Transverse colon (tissue), 4 donors: ENCODE results near the gene LMF1. TPM values are rescaled to one million over a fixed set of nuclear protein-coding genes. Genes with fewer than 3 reads are reported as not detected.

Source experiments
- DNase-seq: peaks from one replicate; pipeline ENCODE4 v3.0.0-alpha.2; 2019
- H3K27ac ChIP-seq, 4 donors: fragments of 200-600 bp; sonication (generic); 2 replicates each; pipeline ENCODE4 v1.5.1; 2016 to 2018; ENCODE audit warnings: inconsistent platforms in 4 of 4
- H3K27me3 ChIP-seq: fragments of 200-600 bp; sonication (generic); 2 replicates; pipeline ENCODE4 v1.5.1; 2017; ENCODE audit warnings: inconsistent platforms
- H3K36me3 ChIP-seq, 4 donors: fragments of 200-600 bp; sonication (generic); 2 replicates each; pipeline ENCODE4 v1.5.1; 2017 to 2019; ENCODE audit warnings: inconsistent platforms in 4 of 4
- H3K4me1 ChIP-seq, 4 donors: fragments of 200-600 bp; sonication (generic); 2 replicates each; pipeline ENCODE4 v1.5.1; 2017 to 2020; ENCODE audit warnings: inconsistent platforms in 4 of 4
- H3K4me3 ChIP-seq, 4 donors: fragments of 200-600 bp; sonication (generic); 1 replicate in 1 of 4; 2 replicates in 3 of 4; pipeline versions ENCODE4 v1.5.1 to v1.6.1; 2017 to 2019; ENCODE audit warnings: inconsistent platforms in 4 of 4
- H3K9me3 ChIP-seq, 2 donors: fragments of 200-600 bp; sonication (generic); 2 replicates each; pipeline ENCODE4 v1.5.1; 2017 to 2019; ENCODE audit warnings: inconsistent platforms in 2 of 2
- CTCF ChIP-seq, 5 experiments: fragments of 200-600 bp in 3 of 5; fragments of 450-650 bp in 2 of 5; sonication (generic) in 3 of 5; IDR thresholded peaks; 1 replicate in 2 of 5; 2 replicates in 3 of 5; pipeline ENCODE4 v1.5.1; 2016 to 2017; ENCODE audit warnings: antibody characterized with exemption in 5 of 5, inconsistent platforms in 3 of 5, mild to moderate bottlenecking in 2 of 5, moderate library complexity in 1 of 5
- EP300 ChIP-seq: sonication (generic); formaldehyde crosslinking; IDR thresholded peaks from one replicate; pipeline ENCODE4 v1.6.1; 2017; ENCODE audit warnings: antibody characterized with exemption, low read depth
- POLR2A ChIP-seq: fragments of 450-650 bp; IDR thresholded peaks from one replicate; pipeline ENCODE4 v1.6.1; 2016; ENCODE audit warnings: antibody characterized with exemption, mild to moderate bottlenecking, moderate library complexity
- POLR2AphosphoS5 ChIP-seq, 3 donors: sonication (generic); formaldehyde crosslinking; IDR thresholded peaks; one replicate each; pipeline ENCODE4 v1.6.1; 2016; ENCODE audit warnings: antibody characterized with exemption in 3 of 3
- WGBS, 2 donors: methylation state at CpG; one replicate each; pipeline ENCODE4 v1.1.5; 2018; ENCODE audit warnings: low coverage in 1 of 2; 5-methylcytosine and 5-hydroxymethylcytosine counted together
- in situ Hi-C, 4 donors: fragments of 200-750 bp; cut with MboI; loops; one replicate each; pipeline versions ENCODE4 v1.15.0 to v1.15.1; 2017; ENCODE audit warnings: low sequenced_read_pairs in 3 of 4, low pct_ligation_motif_present in 1 of 4, low pct_unique_long_range_greater_than_20kb in 1 of 4
- intact Hi-C: fragments of 100-400 bp; cut with DNase I; formaldehyde crosslinking; loops from one replicate; pipeline ENCODE4 v1.15.1; 2023; ENCODE audit warnings: low total_unique reads
- total RNA-seq, 4 donors: library from RNA; depleted of rRNA; stranded (reverse); fragments of >200 nt; gene quantifications; one replicate each; pipeline ENCODE4 v1.1.0, GENCODE V29; 2016

The LMF1 gene
- total RNA-seq, 4 donors from 2014 or later: 15.9 to 34.8 (median 19.6) TPM

- H3K4me1 ChIP-seq: peaks cover 0 to 7% (median 1%) of the 10 kb centered on the region in 4 donors
- peaks cover 83% of the 10 kb centered on the region for H3K27me3 ChIP-seq
- DNase-seq: no peak
- H3K36me3 ChIP-seq: no peaks in the 10 kb centered on the region
- in situ Hi-C loops: loop anchor here in 2 of 4 donors (25.0 kb wide), 1 partner anchor 246 kb away; the partner anchor contains the start of gene SSTR5 (in 2 of the 2)
- H3K4me3 ChIP-seq: no peak overlapping the region
- no peaks in the 10 kb centered on the region for H3K9me3 ChIP-seq
- intact Hi-C loops: no loop called here
- WGBS, 2 donors: 75 to 100% methylated on average over 1 to 15 of the region's 15 CpGs
- TF ChIP-seq POLR2AphosphoS5 (IDR thresholded peaks at IDR 0.05) (no peak), POLR2A (no peak), EP300 (no peak), CTCF (IDR thresholded peaks at IDR 0.05) (no peak)
- no peak overlapping the region for H3K27ac ChIP-seq
Measured at GRCh38 chr16:815861-816260, 154.9 kb downstream of the LMF1 start.

GRCh38 chr16:814974-815373 is 155.8 kb downstream of the LMF1 start:
- intact Hi-C loops (no loop called here), in situ Hi-C loops (loop anchor here in 2 of 4 donors (25.0 kb wide), 1 partner anchor 247 kb away; the partner anchor contains the start of gene SSTR5 (in 2 of the 2))
- Histone ChIP-seq H3K27ac (no peak overlapping the region), H3K27me3 (peaks cover 78% of the 10 kb centered on the region), H3K4me3 (no peak overlapping the region), H3K9me3 (no peaks in the 10 kb centered on the region), H3K4me1 (peaks cover 0 to 7% (median 1%) of the 10 kb centered on the region in 4 donors), H3K36me3 (no peaks in the 10 kb centered on the region)
- DNase-seq: no peak
- 65 to 67% methylated on average over 1 to 9 of the region's 9 CpGs for WGBS, 2 donors
- TF ChIP-seq EP300: no peak
- TF ChIP-seq POLR2A: no peak
- no peak for TF ChIP-seq CTCF (IDR thresholded peaks at IDR 0.05)
- no peak for TF ChIP-seq POLR2AphosphoS5 (IDR thresholded peaks at IDR 0.05)

- in situ Hi-C loops: loop anchor here in 2 of 4 donors (25.0 kb wide), 1 partner anchor 248 kb away; the partner anchor contains the start of gene SSTR5 (in 2 of the 2)
- 58% methylated on average over 22 of the region's 22 CpGs; no CpG with 5 or more reads in 1 of the 2 donors for WGBS, 2 donors
- no peaks in the 10 kb centered on the region for H3K36me3 ChIP-seq
- H3K9me3 ChIP-seq: no peaks in the 10 kb centered on the region
- no peak overlapping the region for H3K4me3 ChIP-seq
- intact Hi-C loops: no loop called here
- TF ChIP-seq EP300: no peak
- no peak for TF ChIP-seq POLR2A
- TF ChIP-seq POLR2AphosphoS5 (IDR thresholded peaks at IDR 0.05): no peak
- H3K27me3 ChIP-seq: peaks cover 68% of the 10 kb centered on the region
- H3K27ac ChIP-seq: no peak overlapping the region
- DNase-seq: no peak
- peaks cover 0 to 7% (median 1%) of the 10 kb centered on the region in 4 donors for H3K4me1 ChIP-seq
Measured at GRCh38 chr16:813916-814412, 156.8 kb downstream of the LMF1 start.

GRCh38 chr16:813204-813915 is 157.4 kb downstream of the LMF1 start:
- no peaks in the 10 kb centered on the region for H3K9me3 ChIP-seq
- H3K4me3 ChIP-seq: no peak overlapping the region
- TF ChIP-seq CTCF (IDR thresholded peaks at IDR 0.05) (peak; percentile 32 to 58 (median 45)), POLR2A (no peak), EP300 (no peak), POLR2AphosphoS5 (IDR thresholded peaks at IDR 0.05) (no peak)
- H3K27me3 ChIP-seq: peaks cover 65% of the 10 kb centered on the region
- peak; percentile 37 for DNase-seq
- peaks cover 3 to 10% (median 4%) of the 10 kb centered on the region in 4 donors for H3K4me1 ChIP-seq
- in situ Hi-C loops: loop anchor here in 2 of 4 donors (25.0 kb wide), 1 partner anchor 249 kb away; the partner anchor contains the start of gene SSTR5 (in 2 of the 2)
- WGBS, 2 donors: 23% methylated on average over 50 of the region's 67 CpGs; no CpG with 5 or more reads in 1 of the 2 donors
- H3K36me3 ChIP-seq: no peaks in the 10 kb centered on the region
- no peak overlapping the region for H3K27ac ChIP-seq
- intact Hi-C loops: no loop called here
